Endothelial cell of umbilical vein (primary cell): Measurements from ENCODE around the gene PAPPA2. TPM values are rescaled to one million over a fixed set of nuclear protein-coding genes. Genes with fewer than 3 reads are reported as not detected.

Source experiments
- BruUV-seq: library from RNA; stranded (reverse); fragments of 400-500 nt; replicated peaks from 2 replicates; lab custom pipeline; 2021; lab: Mats Ljungman, UMichigan
- CTCF ChIA-PET: fragments of 300-600, 350-600 bp; sonication (Branson Sonifier 250); formaldehyde crosslinking; loops from one replicate; lab custom pipeline; 2021; ENCODE audit warnings: antibody characterized with exemption, inconsistent platforms; lab: Charles Lee
- POLR2A ChIA-PET: fragments of 300-600, 350-600 bp; sonication (Branson Sonifier 250); formaldehyde crosslinking; loops from one replicate; lab custom pipeline; 2021; ENCODE audit warnings: antibody characterized with exemption, inconsistent platforms; lab: Charles Lee
- DNase-seq: peaks from one replicate; pipeline ENCODE4 v3.0.0-alpha.2; 2011; ENCODE audit warnings: low read depth, low spot score
- FAIRE-seq: peaks from 2 replicates; lab custom pipeline; 2011; peaks lifted over from hg19 to GRCh38; lab: Jason Lieb, UNC
- H2AFZ ChIP-seq: 2 replicates; pipeline ENCODE4 v1.6.0; 2012; ENCODE audit warnings: low read depth, low read length, control low read depth, inconsistent platforms
- H3K27ac ChIP-seq: 2 replicates; pipeline ENCODE4 v1.5.1; 2011; ENCODE audit warnings: low read depth, mild to moderate bottlenecking, control low read depth, low read length, moderate library complexity; ENCODE audit not compliant: insufficient read depth
- H3K27me3 ChIP-seq, 2 experiments: 2 replicates each; pipeline versions ENCODE4 v1.6.0 to v1.6.1; 2011; ENCODE audit warnings: low read length in 2 of 2, mixed read lengths in 1 of 2; ENCODE audit not compliant: control insufficient read depth in 2 of 2, insufficient read depth in 2 of 2
- H3K36me3 ChIP-seq, 2 experiments: 2 replicates in 1 of 2; 3 replicates in 1 of 2; pipeline ENCODE4 v1.5.1; 2011; ENCODE audit warnings: low read length in 2 of 2, mild to moderate bottlenecking in 1 of 2, moderate library complexity in 1 of 2; ENCODE audit not compliant: control insufficient read depth in 2 of 2, insufficient read depth in 2 of 2; ENCODE audit errors: extremely low read depth in 1 of 2
- H3K4me1 ChIP-seq: 3 replicates; pipeline ENCODE4 v1.5.1; 2011; ENCODE audit warnings: mild to moderate bottlenecking, low read length; ENCODE audit not compliant: control insufficient read depth, insufficient read depth; ENCODE audit errors: extremely low read depth
- H3K4me2 ChIP-seq: 2 replicates; pipeline ENCODE4 v1.6.1; 2011; ENCODE audit warnings: low read length, control low read depth, mixed read lengths; ENCODE audit not compliant: insufficient read depth
- H3K4me3 ChIP-seq, 3 experiments: fragments of 200-600 bp in 1 of 3; sonication (generic), shearing (Covaris generic) in 1 of 3; replicated peaks in 1 of 3; 2 replicates each; pipeline ENCODE4 v1.5.1; 2011 to 2016; ENCODE audit warnings: control low read depth in 3 of 3, low read length in 3 of 3, mild to moderate bottlenecking in 2 of 3, inconsistent platforms in 1 of 3, low read depth in 1 of 3, moderate library complexity in 1 of 3; ENCODE audit not compliant: insufficient read depth in 1 of 3
- H3K79me2 ChIP-seq: 2 replicates; pipeline ENCODE4 v1.6.0; 2012; ENCODE audit warnings: low read length, inconsistent platforms; ENCODE audit not compliant: control insufficient read depth, insufficient read depth
- H3K9ac ChIP-seq: replicated peaks from 2 replicates; pipeline ENCODE3; 2011; ENCODE audit warnings: low read length, control low read depth; ENCODE audit not compliant: insufficient read depth; ENCODE audit errors: extremely low read depth
- H3K9me1 ChIP-seq: replicated peaks from 3 replicates; pipeline ENCODE4 v1.6.0; 2011; ENCODE audit warnings: mild to moderate bottlenecking, low read length; ENCODE audit not compliant: control insufficient read depth, insufficient read depth; ENCODE audit errors: extremely low read depth
- H3K9me3 ChIP-seq: replicated peaks from 2 replicates; pipeline ENCODE4 v1.5.1; 2012; ENCODE audit warnings: low read length, inconsistent platforms; ENCODE audit not compliant: control insufficient read depth, insufficient read depth
- H4K20me1 ChIP-seq: replicated peaks from 2 replicates; pipeline ENCODE3; 2011; ENCODE audit warnings: mild to moderate bottlenecking, low read length; ENCODE audit not compliant: control insufficient read depth, insufficient read depth; ENCODE audit errors: extremely low read depth
- EZH2 ChIP-seq: IDR thresholded peaks from 2 replicates; pipeline ENCODE4 v1.6.1; 2012; ENCODE audit warnings: borderline replicate concordance, low read depth, mild to moderate bottlenecking, moderate library complexity, low read length, inconsistent platforms; ENCODE audit not compliant: severe bottlenecking
- FOS ChIP-seq: IDR thresholded peaks from 2 replicates; pipeline ENCODE4 v1.6.1; 2011; ENCODE audit warnings: mild to moderate bottlenecking, low read length, moderate library complexity, borderline replicate concordance; ENCODE audit not compliant: insufficient read depth
- GATA2 ChIP-seq: IDR thresholded peaks from 2 replicates; pipeline ENCODE4 v1.7.0; 2011; ENCODE audit warnings: low read depth, mild to moderate bottlenecking, moderate library complexity, mixed read lengths, low read length; ENCODE audit not compliant: insufficient read length, insufficient read depth
- JUN ChIP-seq: IDR thresholded peaks from 2 replicates; pipeline ENCODE4 v1.6.1; 2011; ENCODE audit warnings: borderline replicate concordance, low read depth; ENCODE audit not compliant: insufficient read length, insufficient read depth
- MYC ChIP-seq: IDR thresholded peaks from one replicate; pipeline ENCODE4 v1.6.1; 2011; ENCODE audit warnings: mild to moderate bottlenecking, low read depth, low read length
- POLR2A ChIP-seq: IDR thresholded peaks from 2 replicates; pipeline ENCODE4 v1.6.1; 2012; ENCODE audit warnings: low read depth, mild to moderate bottlenecking, control low read depth, low read length
- POLR2AphosphoS5 ChIP-seq: IDR thresholded peaks from 2 replicates; pipeline ENCODE4 v1.6.1; 2012; ENCODE audit warnings: low read depth, mild to moderate bottlenecking, control low read depth, low read length, moderate library complexity; ENCODE audit not compliant: insufficient read depth
- dilution Hi-C: fragments of 300-500 bp; cut with MboI; formaldehyde crosslinking; loops from one replicate; pipeline ENCODE4 v1.15.0; 2019; ENCODE audit warnings: low sequenced_read_pairs; ENCODE audit not compliant: extremely low pct_ligation_motif_present
- intact Hi-C: fragments of 100-400 bp; cut with micrococcal nuclease; formaldehyde crosslinking; loops from one replicate; pipeline ENCODE4 v1.10.0; 2022
- polyA plus RNA-seq, 4 experiments: library from polyadenylated mRNA; depleted of rRNA in 3 of 4; stranded (reverse) in 3 of 4; unstranded in 1 of 4; fragments of >200 nt; gene quantifications; 2 replicates each; pipeline versions ENCODE4 v1.2.1 to v1.2.3, GENCODE V29; 2011 to 2012; ENCODE audit warnings: missing spikeins in 1 of 4
- total RNA-seq: library from RNA; stranded (reverse); gene quantifications from 2 replicates; pipeline ENCODE4 v1.2.3, GENCODE V29; 2021
- TF ChIP-seq, protein P1 (sequence below): IDR thresholded peaks from 2 replicates; pipeline ENCODE4 v1.6.1; 2011; ENCODE audit not compliant: insufficient read depth, insufficient read length
- TF ChIP-seq, protein P2 (sequence below), 2 donors: IDR thresholded peaks; 1 replicate in 1 of 2; 2 replicates in 1 of 2; pipeline ENCODE4 v1.5.1; 2011; ENCODE audit warnings: low read length in 2 of 2, mild to moderate bottlenecking in 2 of 2, moderate library complexity in 2 of 2, control low read depth in 1 of 2, inconsistent platforms in 1 of 2, low read depth in 1 of 2; ENCODE audit not compliant: insufficient read depth in 1 of 2; ENCODE audit errors: extremely low read depth in 1 of 2

PAPPA2 gene
- total and polyA plus RNA-seq, 2 donors (not counting 3 experiments of a cell fraction or from before 2014, with no cell fraction given): not detected

DNA sequence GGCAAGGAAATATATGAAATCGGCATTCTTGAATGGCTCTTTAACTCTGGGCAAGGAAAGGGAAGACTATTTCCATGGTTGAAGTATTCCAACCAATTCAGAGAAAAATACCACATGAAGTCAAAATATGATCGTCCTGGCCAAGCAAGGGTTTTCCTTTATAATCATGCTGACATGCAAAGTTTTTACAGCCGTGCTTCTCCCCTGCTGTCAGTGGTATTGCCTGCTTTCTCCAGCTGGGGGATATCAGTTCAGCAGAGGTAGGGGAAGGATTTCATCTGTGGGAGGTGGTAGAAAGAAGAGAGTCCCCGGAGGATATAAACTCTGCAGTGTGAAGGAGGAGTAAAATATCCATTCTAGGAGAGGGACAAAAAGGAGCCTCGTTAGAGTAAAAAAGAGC is 322.8 kb downstream of the PAPPA2 start:
- H3K79me2 ChIP-seq: no peaks in the 10 kb centered on the region
- FAIRE-seq (no peak), DNase-seq (no peak)
- H3K9me3 ChIP-seq: no peaks in the 10 kb centered on the region
- no peaks in the 10 kb centered on the region for H3K9me1 ChIP-seq
- dilution Hi-C loops: no loop called here
- H3K36me3 ChIP-seq: no peaks in the 10 kb centered on the region
- no peaks in the 10 kb centered on the region for H3K27me3 ChIP-seq
- TF ChIP-seq FOS (no peak), EZH2 (no peak), GATA2 (no peak), MYC (no peak), JUN (no peak), POLR2A (no peak), POLR2AphosphoS5 (no peak)
- TF ChIP-seq, protein P1, sequence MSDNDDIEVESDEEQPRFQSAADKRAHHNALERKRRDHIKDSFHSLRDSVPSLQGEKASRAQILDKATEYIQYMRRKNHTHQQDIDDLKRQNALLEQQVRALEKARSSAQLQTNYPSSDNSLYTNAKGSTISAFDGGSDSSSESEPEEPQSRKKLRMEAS: no peak
- TF ChIP-seq, protein P2, sequence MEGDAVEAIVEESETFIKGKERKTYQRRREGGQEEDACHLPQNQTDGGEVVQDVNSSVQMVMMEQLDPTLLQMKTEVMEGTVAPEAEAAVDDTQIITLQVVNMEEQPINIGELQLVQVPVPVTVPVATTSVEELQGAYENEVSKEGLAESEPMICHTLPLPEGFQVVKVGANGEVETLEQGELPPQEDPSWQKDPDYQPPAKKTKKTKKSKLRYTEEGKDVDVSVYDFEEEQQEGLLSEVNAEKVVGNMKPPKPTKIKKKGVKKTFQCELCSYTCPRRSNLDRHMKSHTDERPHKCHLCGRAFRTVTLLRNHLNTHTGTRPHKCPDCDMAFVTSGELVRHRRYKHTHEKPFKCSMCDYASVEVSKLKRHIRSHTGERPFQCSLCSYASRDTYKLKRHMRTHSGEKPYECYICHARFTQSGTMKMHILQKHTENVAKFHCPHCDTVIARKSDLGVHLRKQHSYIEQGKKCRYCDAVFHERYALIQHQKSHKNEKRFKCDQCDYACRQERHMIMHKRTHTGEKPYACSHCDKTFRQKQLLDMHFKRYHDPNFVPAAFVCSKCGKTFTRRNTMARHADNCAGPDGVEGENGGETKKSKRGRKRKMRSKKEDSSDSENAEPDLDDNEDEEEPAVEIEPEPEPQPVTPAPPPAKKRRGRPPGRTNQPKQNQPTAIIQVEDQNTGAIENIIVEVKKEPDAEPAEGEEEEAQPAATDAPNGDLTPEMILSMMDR (IDR thresholded peaks at IDR 0.05; ENCODE audit: extremely low read depth in 1 of 2, insufficient read depth in 1 of 2, low read depth in 1 of 2, low read length in 2 of 2): no peak
- CTCF ChIA-PET: no interaction called here
- intact Hi-C loops: no loop called here
- no peaks in the 10 kb centered on the region for H3K4me1 ChIP-seq
- no peak overlapping the region for H3K4me2 ChIP-seq
- no TSS peak for BruUV-seq
- H3K9ac ChIP-seq: no peak overlapping the region
- H3K27ac ChIP-seq: no peak overlapping the region
- no peak overlapping the region for H2AFZ ChIP-seq
- POLR2A ChIA-PET: no interaction called here
- no peaks in the 10 kb centered on the region for H4K20me1 ChIP-seq
- H3K4me3 ChIP-seq: no peak overlapping the region
